DND-41 (cell line): ENCODE data around the gene PRG3.

Experiments
- ATAC-seq: fragments of 200-7000 bp; cut with Tn5 transposase; 3 replicates; pipeline ENCODE4 v1.9.1; 2021; ENCODE audit warnings: low read depth; ENCODE audit not compliant: insufficient read depth
- DNase-seq: peaks from one replicate; pipeline ENCODE4 v3.0.0-alpha.2; 2020
- H2AFZ ChIP-seq: 2 replicates; pipeline ENCODE4 v1.6.0; 2012; ENCODE audit warnings: low read depth, low read length
- H3K27ac ChIP-seq: 2 replicates; pipeline ENCODE4 v1.5.1; 2012; ENCODE audit warnings: low read length, inconsistent platforms
- H3K27me3 ChIP-seq: fragments of 200-600 bp; sonication (generic); 2 replicates; pipeline ENCODE4 v1.6.0; 2012; ENCODE audit warnings: low read length, mild to moderate bottlenecking, inconsistent platforms; ENCODE audit not compliant: insufficient read depth, poor library complexity
- H3K36me3 ChIP-seq: 2 replicates; pipeline ENCODE4 v1.5.1; 2012; ENCODE audit warnings: low read length, inconsistent platforms; ENCODE audit not compliant: insufficient read depth
- H3K4me1 ChIP-seq: 2 replicates; pipeline ENCODE4 v1.5.1; 2012; ENCODE audit warnings: mild to moderate bottlenecking, low read length; ENCODE audit not compliant: insufficient read depth
- H3K4me2 ChIP-seq: 2 replicates; pipeline ENCODE4 v1.6.0; 2012; ENCODE audit warnings: mild to moderate bottlenecking, moderate library complexity, low read length, inconsistent platforms; ENCODE audit not compliant: insufficient read depth
- H3K4me3 ChIP-seq, 2 experiments: fragments of 200-600 bp in 1 of 2; shearing (Covaris generic) in 1 of 2; 2 replicates each; pipeline ENCODE4 v1.5.1; 2012 to 2016; ENCODE audit warnings: inconsistent platforms in 2 of 2, low read length in 2 of 2, mild to moderate bottlenecking in 2 of 2, low read depth in 1 of 2, moderate library complexity in 1 of 2
- H3K79me2 ChIP-seq: 2 replicates; pipeline ENCODE4 v1.6.0; 2012; ENCODE audit warnings: low read length, inconsistent platforms; ENCODE audit not compliant: insufficient read depth
- H3K9ac ChIP-seq: 2 replicates; pipeline ENCODE4 v1.6.0; 2012; ENCODE audit warnings: low read depth, mild to moderate bottlenecking, inconsistent platforms, low read length, moderate library complexity
- H3K9me3 ChIP-seq: 2 replicates; pipeline ENCODE4 v1.5.1; 2012; ENCODE audit warnings: low read length, moderate library complexity, mild to moderate bottlenecking, inconsistent platforms; ENCODE audit not compliant: insufficient read depth, severe bottlenecking
- H4K20me1 ChIP-seq: 2 replicates; pipeline ENCODE4 v1.6.0; 2012; ENCODE audit warnings: low read length; ENCODE audit not compliant: insufficient read depth
- EZH2 ChIP-seq: IDR thresholded peaks from 3 replicates; pipeline ENCODE4 v1.6.1; 2012; ENCODE audit warnings: borderline replicate concordance, low read depth, mild to moderate bottlenecking, moderate library complexity, low read length, inconsistent platforms; ENCODE audit not compliant: severe bottlenecking
- TF ChIP-seq, protein P1 (sequence below): IDR thresholded peaks from 2 replicates; pipeline ENCODE4 v1.5.1; 2012; ENCODE audit warnings: borderline replicate concordance, low read length, moderate library complexity, mild to moderate bottlenecking; ENCODE audit not compliant: poor library complexity, severe bottlenecking; ENCODE audit errors: extremely low read depth

PRG3 gene

DNA sequence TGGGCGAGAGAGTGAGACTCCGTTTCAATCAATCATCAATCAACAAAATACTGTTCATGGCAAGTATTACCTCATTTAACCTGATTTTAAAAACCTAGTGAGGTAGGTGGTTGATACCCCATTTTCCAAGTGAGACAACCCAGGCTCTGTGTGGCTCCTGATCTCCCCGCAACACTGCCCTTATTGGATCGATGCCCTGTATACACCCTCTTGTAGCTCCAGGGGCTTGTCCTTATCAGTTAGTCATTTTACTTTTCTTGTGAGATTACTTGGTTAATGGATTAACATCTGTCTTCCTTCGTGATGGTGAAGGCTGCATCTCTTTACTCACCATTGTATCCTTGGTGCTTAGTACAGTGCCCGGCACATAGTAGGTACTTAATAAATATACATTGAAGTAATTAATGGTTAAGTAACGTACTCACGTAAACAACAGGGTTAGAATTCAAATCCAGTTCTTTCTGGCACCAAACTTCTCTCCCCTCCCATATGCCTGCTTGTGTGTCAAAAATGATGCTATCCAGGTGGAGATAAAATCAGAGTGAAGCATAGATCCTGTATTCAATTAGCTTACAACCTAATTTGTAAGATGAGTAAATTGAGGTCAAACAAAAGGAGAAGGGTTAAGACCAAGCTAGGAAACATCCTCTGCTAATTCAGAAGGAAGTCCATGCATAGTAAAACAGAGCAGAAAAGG lies 11.3 kb upstream of the PRG3 start:
- H3K79me2 ChIP-seq: no peaks in the 10 kb centered on the region
- no peak for ATAC-seq
- no peak for TF ChIP-seq EZH2
- TF ChIP-seq, protein P1, sequence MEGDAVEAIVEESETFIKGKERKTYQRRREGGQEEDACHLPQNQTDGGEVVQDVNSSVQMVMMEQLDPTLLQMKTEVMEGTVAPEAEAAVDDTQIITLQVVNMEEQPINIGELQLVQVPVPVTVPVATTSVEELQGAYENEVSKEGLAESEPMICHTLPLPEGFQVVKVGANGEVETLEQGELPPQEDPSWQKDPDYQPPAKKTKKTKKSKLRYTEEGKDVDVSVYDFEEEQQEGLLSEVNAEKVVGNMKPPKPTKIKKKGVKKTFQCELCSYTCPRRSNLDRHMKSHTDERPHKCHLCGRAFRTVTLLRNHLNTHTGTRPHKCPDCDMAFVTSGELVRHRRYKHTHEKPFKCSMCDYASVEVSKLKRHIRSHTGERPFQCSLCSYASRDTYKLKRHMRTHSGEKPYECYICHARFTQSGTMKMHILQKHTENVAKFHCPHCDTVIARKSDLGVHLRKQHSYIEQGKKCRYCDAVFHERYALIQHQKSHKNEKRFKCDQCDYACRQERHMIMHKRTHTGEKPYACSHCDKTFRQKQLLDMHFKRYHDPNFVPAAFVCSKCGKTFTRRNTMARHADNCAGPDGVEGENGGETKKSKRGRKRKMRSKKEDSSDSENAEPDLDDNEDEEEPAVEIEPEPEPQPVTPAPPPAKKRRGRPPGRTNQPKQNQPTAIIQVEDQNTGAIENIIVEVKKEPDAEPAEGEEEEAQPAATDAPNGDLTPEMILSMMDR: no peak
- no peaks in the 10 kb centered on the region for H4K20me1 ChIP-seq
- no peak overlapping the region for H3K9ac ChIP-seq
- H3K27me3 ChIP-seq: no peaks in the 10 kb centered on the region
- no peak overlapping the region for H3K4me3 ChIP-seq
- H3K4me1 ChIP-seq: no peaks in the 10 kb centered on the region
- no peaks in the 10 kb centered on the region for H3K9me3 ChIP-seq
- H3K4me2 ChIP-seq: no peak overlapping the region
- H3K27ac ChIP-seq: no peak overlapping the region
- no peaks in the 10 kb centered on the region for H3K36me3 ChIP-seq
- H2AFZ ChIP-seq: no peak overlapping the region
- no peak for DNase-seq

DNA sequence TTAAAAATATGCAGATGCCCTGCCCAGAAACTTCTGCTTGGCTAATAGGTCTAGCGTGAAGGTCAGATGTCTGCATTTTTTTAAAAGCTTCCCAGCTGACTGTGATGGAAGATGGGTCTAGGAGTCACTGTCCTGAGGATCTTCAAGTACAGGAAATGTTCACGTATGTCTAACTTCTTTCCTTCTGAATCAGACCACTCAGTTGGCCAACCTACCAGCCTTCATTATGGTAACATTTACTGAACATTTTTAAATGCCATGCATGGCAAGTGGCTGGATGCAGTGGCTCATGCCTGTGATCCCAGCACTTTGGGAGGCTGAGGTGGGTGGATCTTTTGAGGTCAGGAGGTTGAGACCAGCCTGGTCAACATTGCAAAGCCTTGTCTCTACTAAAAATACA lies 10.6 kb upstream of the PRG3 start:
- Histone ChIP-seq H3K9me3 (no peaks in the 10 kb centered on the region), H4K20me1 (no peaks in the 10 kb centered on the region), H3K36me3 (no peaks in the 10 kb centered on the region), H3K4me1 (no peaks in the 10 kb centered on the region), H3K4me3 (no peak overlapping the region), H3K79me2 (no peaks in the 10 kb centered on the region), H3K27me3 (no peaks in the 10 kb centered on the region), H3K4me2 (no peak overlapping the region), H2AFZ (no peak overlapping the region), H3K27ac (no peak overlapping the region), H3K9ac (no peak overlapping the region)
- ATAC-seq (no peak), DNase-seq (no peak)
- TF ChIP-seq, protein P1: no peak
- TF ChIP-seq EZH2: no peak

DNA sequence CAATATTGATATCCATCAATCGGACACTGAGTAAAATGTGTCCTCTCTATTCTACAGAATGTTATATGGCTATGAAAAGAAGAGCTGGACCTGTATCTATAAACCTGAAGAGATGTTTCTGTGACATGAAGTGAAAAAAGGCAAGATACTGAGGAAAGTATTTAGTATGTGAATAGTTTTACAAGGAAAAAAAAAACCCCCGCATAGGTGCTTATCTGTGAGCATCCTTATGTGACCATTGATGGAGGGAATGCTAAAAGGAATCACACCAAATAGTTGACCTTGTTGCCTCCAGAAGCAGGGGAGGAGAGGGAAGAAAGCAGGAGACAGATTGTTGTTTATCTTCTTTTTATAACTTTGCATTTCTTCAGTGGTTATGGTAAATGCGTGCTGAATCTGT lies 10.2 kb upstream of the PRG3 start:
- no peaks in the 10 kb centered on the region for H3K4me1 ChIP-seq
- no peak overlapping the region for H3K27ac ChIP-seq
- H3K9me3 ChIP-seq: no peaks in the 10 kb centered on the region
- H2AFZ ChIP-seq: no peak overlapping the region
- TF ChIP-seq EZH2: no peak
- TF ChIP-seq, protein P1: no peak
- no peaks in the 10 kb centered on the region for H3K27me3 ChIP-seq
- no peak overlapping the region for H3K4me3 ChIP-seq
- H3K4me2 ChIP-seq: no peak overlapping the region
- H3K9ac ChIP-seq: no peak overlapping the region
- DNase-seq (no peak), ATAC-seq (no peak)
- no peaks in the 10 kb centered on the region for H3K79me2 ChIP-seq
- no peaks in the 10 kb centered on the region for H3K36me3 ChIP-seq
- H4K20me1 ChIP-seq: no peaks in the 10 kb centered on the region

DNA sequence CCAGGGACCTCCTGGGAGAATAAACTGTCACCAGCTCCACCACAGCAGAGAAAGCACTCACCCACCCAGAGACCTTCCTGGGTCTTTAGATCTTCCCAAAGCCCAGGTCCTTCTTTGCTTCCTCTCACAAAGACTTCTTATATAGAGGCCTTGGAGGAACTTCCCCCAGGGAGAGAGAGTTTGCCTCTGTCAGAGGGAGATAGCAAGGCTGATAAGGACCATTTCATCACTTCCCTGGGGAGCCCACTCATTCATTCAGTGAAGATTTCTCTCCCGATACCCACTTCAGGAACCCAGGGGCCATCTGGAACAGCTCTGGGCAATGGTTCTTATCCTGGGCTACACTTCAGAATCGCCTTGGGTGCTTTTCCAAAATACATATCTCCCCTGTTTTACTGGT lies 9.6 kb upstream of the PRG3 start, which contains the start of gene PRG2:
Gene PRG2, minus strand, starts transcription at position 116 of the 400 bp plus-strand sequence. CDS start 706 bp downstream, outside the sequence.
- DNase-seq (no peak), ATAC-seq (0 out of 3 replicates have a peak, but pooled peaks have one; percentile 12)
- Histone ChIP-seq H3K4me2 (no peak within 1 kb of the TSS), H4K20me1 (no peaks in the 10 kb centered on the region), H3K4me3 (no peak within 1 kb of the TSS), H3K36me3 (no peaks in the 10 kb centered on the region), H3K4me1 (no peaks in the 10 kb centered on the region), H3K79me2 (no peaks in the 10 kb centered on the region), H3K27ac (no peak within 1 kb of the TSS), H3K27me3 (no peaks in the 10 kb centered on the region), H2AFZ (no peak within 1 kb of the TSS), H3K9ac (no peak within 1 kb of the TSS), H3K9me3 (no peaks in the 10 kb centered on the region)
- TF ChIP-seq, protein P1: no peak
- no peak for TF ChIP-seq EZH2
